Sigmoid colon (tissue), 4 donors: Measurements from ENCODE around the gene ZNF740.

Experiments
- CTCF ChIP-seq, 4 experiments: fragments of 450-650 bp in 3 of 4; fragments of 200-600 bp in 1 of 4; IDR thresholded peaks; one replicate each; pipeline ENCODE4 v1.5.1; 2016 to 2019; ENCODE audit warnings: antibody characterized with exemption in 4 of 4, mild to moderate bottlenecking in 3 of 4, moderate library complexity in 2 of 4
- EP300 ChIP-seq, 4 donors: sonication (generic); formaldehyde crosslinking; IDR thresholded peaks; one replicate each; pipeline ENCODE4 v1.6.1; 2017; ENCODE audit warnings: antibody characterized with exemption in 4 of 4
- POLR2A ChIP-seq, 2 donors: fragments of 450-650 bp; IDR thresholded peaks; one replicate each; pipeline ENCODE4 v1.6.1; 2016; ENCODE audit warnings: antibody characterized with exemption in 2 of 2, mild to moderate bottlenecking in 2 of 2, moderate library complexity in 2 of 2

- TF ChIP-seq POLR2A (IDR thresholded peaks at IDR 0.05) (no peak), CTCF (IDR thresholded peaks at IDR 0.05) (no peak), EP300 (IDR thresholded peaks at IDR 0.05) (no peak)
Observed at GRCh38 chr12:53231671-53231920, 51.1 kb downstream of the ZNF740 start.
